Psoas muscle (tissue), 8 donors: ENCODE measurements around the gene MAP3K5. TPM values are rescaled to one million over a fixed set of nuclear protein-coding genes. Genes with fewer than 3 reads are reported as not detected.

Experiments used
- ATAC-seq, 4 donors: fragments of 200-7000 bp; cut with Tn5 transposase; one replicate each; pipeline ENCODE4 v1.9.1; 2020; ENCODE audit warnings: moderate library complexity in 3 of 4, mild to moderate bottlenecking in 2 of 4
- DNase-seq, 2 donors: peaks; one replicate each; pipeline ENCODE4 v3.0.0-alpha.2; 2020
- H3K27ac ChIP-seq: fragments of 200-600 bp; one replicate; pipeline ENCODE4 v1.8.0; 2022
- H3K27me3 ChIP-seq, 3 donors: fragments of 200-600 bp in 1 of 3; one replicate each; pipeline versions ENCODE4 v1.6.1 to v1.8.0; 2013 to 2022; ENCODE audit warnings: low read length in 2 of 3, mild to moderate bottlenecking in 2 of 3, moderate library complexity in 1 of 3; ENCODE audit not compliant: insufficient read depth in 3 of 3
- H3K36me3 ChIP-seq, 2 donors: fragments of 200-600 bp in 1 of 2; one replicate each; pipeline versions ENCODE4 v1.6.1 to v1.8.0; 2013 to 2022; ENCODE audit warnings: low read depth in 1 of 2, mild to moderate bottlenecking in 1 of 2, moderate library complexity in 1 of 2; ENCODE audit not compliant: insufficient read depth in 1 of 2
- H3K4me1 ChIP-seq: fragments of 200-600 bp; one replicate; pipeline ENCODE4 v1.8.0; 2022
- H3K4me3 ChIP-seq: fragments of 200-600 bp; one replicate; pipeline ENCODE4 v1.8.0; 2022; ENCODE audit warnings: mild to moderate bottlenecking
- H3K9me3 ChIP-seq: fragments of 200-600 bp; one replicate; pipeline ENCODE4 v1.8.0; 2022
- CTCF ChIP-seq: fragments of 200-600 bp; IDR thresholded peaks from one replicate; pipeline ENCODE4 v1.8.0; 2022; ENCODE audit warnings: antibody characterized with exemption
- WGBS, 3 donors: extraction: QIAGEN DNeasy Blood & Tissue Kit; methylation state at CpG; one replicate each; pipeline versions ENCODE4 v1.1.6 to v1.1.7; 2013; 5-methylcytosine and 5-hydroxymethylcytosine counted together
- intact Hi-C, 2 donors: fragments of 100-400 bp; cut with DNase I; formaldehyde crosslinking; loops; one replicate each; pipeline versions ENCODE4 v1.11.0 to v1.14.2; 2022
- polyA plus RNA-seq, 3 donors: library from polyadenylated mRNA; stranded (reverse); fragments of 200-250 nt; gene quantifications; one replicate each; pipeline ENCODE4 v1.2.3, GENCODE V29; 2013
- total RNA-seq, 4 donors: library from RNA; stranded (reverse); fragmentation: NEBNext Ultra II Directional in 2 of 4; extraction: Animal tissue kit (Norgen Biotek cat#: 25700) in 2 of 4; gene quantifications; one replicate each; pipeline versions ENCODE4 v1.2.1 to v1.2.4, GENCODE V29; 2021 to 2023
- donor health status: healthy with polysubstance abuse.
- donor health status: DM: no; HTN: no; CAD: no; lungs with moderate emphysema.
- donor health status: Bipolar disorder and iron deficiency.
- donor health status: healthy.
- donor health status: DM: yes; HTN: yes; CAD: no.
- donor health status: DM: no; HTN: no; CAD: no.
- donor health status: DM: no; HTN: no; CAD: no.
- donor health status: DM: yes; HTN: yes; CAD: no.

The MAP3K5 gene
- total and polyA plus RNA-seq, 7 donors: 0.91 to 8.3 (median 3.8) TPM

- no peak for ATAC-seq
- WGBS, 3 donors: 87 to 88% (median 87%) methylated on average over 13 of the region's 13 CpGs
- Histone ChIP-seq H3K36me3 (no peaks in the 10 kb centered on the region), H3K27ac (no peak overlapping the region), H3K4me1 (peaks cover 10% of the 10 kb centered on the region), H3K4me3 (no peak overlapping the region), H3K27me3 (no peaks in the 10 kb centered on the region), H3K9me3 (no peaks in the 10 kb centered on the region)
- TF ChIP-seq CTCF: no peak
- DNase-seq: no peak
- intact Hi-C loops: no loop called here
Observed at GRCh38 chr6:136720045-136720770, 72.1 kb downstream of the MAP3K5 start.

GRCh38 chr6:136719280-136720044, 72.8 kb downstream of the MAP3K5 start:
- H3K36me3 ChIP-seq: no peaks in the 10 kb centered on the region
- ATAC-seq (no peak), DNase-seq (no peak)
- TF ChIP-seq CTCF: no peak
- H3K4me3 ChIP-seq: no peak overlapping the region
- intact Hi-C loops: loop anchor here in 1 of 2 donors (5.0 kb wide), 1 partner anchor 43 kb away; no protein-coding TSS in a partner anchor
- peaks cover 10% of the 10 kb centered on the region for H3K4me1 ChIP-seq
- H3K27me3 ChIP-seq: no peaks in the 10 kb centered on the region
- WGBS, 3 donors: 34 to 58% (median 35%) methylated on average over 2 of the region's 2 CpGs
- H3K27ac ChIP-seq: no peak overlapping the region
- H3K9me3 ChIP-seq: no peaks in the 10 kb centered on the region

- intact Hi-C loops: loop anchor here in 1 of 2 donors (5.0 kb wide), 1 partner anchor 44 kb away; no protein-coding TSS in a partner anchor
- H3K36me3 ChIP-seq: no peaks in the 10 kb centered on the region
- DNase-seq (no peak), ATAC-seq (no peak)
- H3K27ac ChIP-seq: no peak overlapping the region
- no peaks in the 10 kb centered on the region for H3K27me3 ChIP-seq
- no peaks in the 10 kb centered on the region for H3K9me3 ChIP-seq
- no peak for TF ChIP-seq CTCF
- 82 to 94% (median 88%) methylated on average over 1 of the region's 1 CpG for WGBS, 3 donors
- peaks cover 10% of the 10 kb centered on the region for H3K4me1 ChIP-seq
- no peak overlapping the region for H3K4me3 ChIP-seq
Observed at GRCh38 chr6:136718476-136718875, 73.8 kb downstream of the MAP3K5 start.

GRCh38 chr6:136717716-136717990, 74.6 kb downstream of the MAP3K5 start:
- TF ChIP-seq CTCF: no peak
- Histone ChIP-seq H3K36me3 (no peaks in the 10 kb centered on the region), H3K4me1 (peaks cover 10% of the 10 kb centered on the region), H3K4me3 (peak overlapping the region; percentile 22), H3K9me3 (no peaks in the 10 kb centered on the region), H3K27me3 (no peaks in the 10 kb centered on the region), H3K27ac (no peak overlapping the region)
- no peak for ATAC-seq
- intact Hi-C loops: loop anchor here in 1 of 2 donors (5.0 kb wide), 1 partner anchor 45 kb away; no protein-coding TSS in a partner anchor
- WGBS, 3 donors: 0 to 8% (median 5%) methylated on average over 1 of the region's 1 CpG
- DNase-seq: no peak
